H1 (cell line): ENCODE measurements around the gene TBX18.

ENCODE experiments used
- BRCA1 ChIP-seq: IDR thresholded peaks from 2 replicates; pipeline ENCODE4 v1.6.1; 2012; ENCODE audit warnings: low read depth, low read length, improper control_type of control experiment
- CBX8 ChIP-seq: fragments of 300-800, 300-1000 bp; sonication (generic); IDR thresholded peaks from 2 replicates; pipeline ENCODE4 v1.7.1; 2016; ENCODE audit warnings: low read depth, low read length, borderline replicate concordance
- CHD1 ChIP-seq: IDR thresholded peaks from 2 replicates; pipeline ENCODE4 v1.6.1; 2012; ENCODE audit warnings: low read depth, low read length, improper control_type of control experiment
- CHD7 ChIP-seq: fragments of 300-600 bp; sonication (generic); IDR thresholded peaks from 2 replicates; pipeline ENCODE4 v1.7.1; 2012; ENCODE audit warnings: low read length, moderate library complexity, mild to moderate bottlenecking, inconsistent platforms; ENCODE audit not compliant: insufficient replicate concordance
- CREB1 ChIP-seq: IDR thresholded peaks from 2 replicates; pipeline ENCODE4 v1.6.1; 2012; ENCODE audit warnings: inconsistent platforms
- CTCF ChIP-seq, 3 experiments: IDR thresholded peaks; 1 replicate in 2 of 3; 2 replicates in 1 of 3; pipeline versions ENCODE4 v1.5.1 to v1.6.1; 2011; ENCODE audit warnings: low read length in 3 of 3, mild to moderate bottlenecking in 3 of 3, inconsistent platforms in 2 of 3, low read depth in 1 of 3, moderate library complexity in 1 of 3; ENCODE audit not compliant: insufficient read depth in 1 of 3; ENCODE audit errors: control extremely low read depth in 1 of 3
- GTF2F1 ChIP-seq: IDR thresholded peaks from 2 replicates; pipeline ENCODE4 v1.6.1; 2012; ENCODE audit warnings: low read depth, low read length, improper control_type of control experiment, borderline replicate concordance
- NRF1 ChIP-seq: IDR thresholded peaks from 2 replicates; pipeline ENCODE4 v1.6.1; 2011; ENCODE audit warnings: mild to moderate bottlenecking, low read depth, low read length, improper control_type of control experiment
- PHF8 ChIP-seq: fragments of 200-600 bp; sonication (generic); conservative IDR thresholded peaks from 2 replicates; pipeline ENCODE4 v1.7.1; 2012; ENCODE audit warnings: low read depth, mild to moderate bottlenecking, inconsistent platforms, low read length, moderate library complexity
- POLR2AphosphoS5 ChIP-seq: IDR thresholded peaks from 2 replicates; pipeline ENCODE4 v1.6.1; 2011; ENCODE audit warnings: low read depth, low read length
- SP2 ChIP-seq: IDR thresholded peaks from 2 replicates; pipeline ENCODE4 v1.6.1; 2012; ENCODE audit warnings: mild to moderate bottlenecking, low read length, inconsistent platforms
- TAF1 ChIP-seq: IDR thresholded peaks from 2 replicates; pipeline ENCODE4 v1.6.1; 2011; ENCODE audit warnings: mild to moderate bottlenecking, low read depth, low read length
- ZNF274 ChIP-seq: IDR thresholded peaks from 2 replicates; pipeline ENCODE4 v1.7.0; 2012; ENCODE audit warnings: low read length, borderline replicate concordance; ENCODE audit errors: extremely low read depth

- no peak for TF ChIP-seq BRCA1
- TF ChIP-seq CTCF (IDR thresholded peaks at IDR 0.05; ENCODE audit: control extremely low read depth in 1 of 3, insufficient read depth in 1 of 3, low read depth in 1 of 3, low read length in 3 of 3) = no peak
- no peak for TF ChIP-seq NRF1
- no peak for TF ChIP-seq TAF1
- no peak for TF ChIP-seq CHD1
- TF ChIP-seq CHD7 = no peak
- TF ChIP-seq CBX8 = no peak
- TF ChIP-seq ZNF274 = no peak
- TF ChIP-seq PHF8 = no peak
- no peak for TF ChIP-seq GTF2F1
- no peak for TF ChIP-seq SP2
- TF ChIP-seq CREB1 = no peak
- no peak for TF ChIP-seq POLR2AphosphoS5
Measured at GRCh38 chr6:84756877-84757276, 7.5 kb downstream of the TBX18 start.
